Activated T-helper 1 cell treated with anti-CD3 and anti-CD28 coated beads, Interleukin-12 subunit alpha, Interleukin-12 subunit beta, Interleukin-2, Interleukin-4 antibody, amounts not matched to agents 30 ng/mL and 10 ng/mL and 1 ng/mL, durations not matched to agents 14 hours and 24 hours and 36 hours (primary cell): ENCODE data around the gene PCDH12. TPM values are rescaled to one million over a fixed set of nuclear protein-coding genes. Genes with fewer than 3 reads are reported as not detected.

Source experiments
- DNase-seq: peaks from one replicate; pipeline ENCODE4 v3.0.0; 2021; ENCODE audit warnings: low spot score
- H3K27ac Mint-ChIP-seq: one replicate; pipeline ENCODE4 v1.8.0; 2021; ENCODE audit warnings: mild to moderate bottlenecking, mixed read lengths
- H3K27me3 Mint-ChIP-seq: one replicate; pipeline ENCODE4 v1.8.0; 2022; ENCODE audit warnings: mild to moderate bottlenecking, moderate library complexity, mixed read lengths; ENCODE audit not compliant: insufficient read depth
- H3K36me3 Mint-ChIP-seq: one replicate; pipeline ENCODE4 v1.8.0; 2021; ENCODE audit warnings: low read depth, mixed read lengths
- H3K4me1 Mint-ChIP-seq: one replicate; pipeline ENCODE4 v1.8.0; 2021; ENCODE audit warnings: low read depth, mixed read lengths
- H3K4me3 Mint-ChIP-seq: one replicate; pipeline ENCODE4 v1.8.0; 2021; ENCODE audit warnings: mild to moderate bottlenecking, moderate library complexity, mixed read lengths
- H3K9me3 Mint-ChIP-seq: one replicate; pipeline ENCODE4 v1.8.0; 2021; ENCODE audit warnings: mixed read lengths
- intact Hi-C: fragments of 100-400 bp; cut with micrococcal nuclease; formaldehyde crosslinking; loops from one replicate; pipeline ENCODE4 v1.15.1; 2024
- total RNA-seq: library from RNA; stranded (reverse); gene quantifications from 2 replicates; pipeline ENCODE4 v1.2.3, GENCODE V29; 2022

Gene PCDH12
- total RNA-seq, 1 donor from 2014 or later = 2.2 TPM

DNA sequence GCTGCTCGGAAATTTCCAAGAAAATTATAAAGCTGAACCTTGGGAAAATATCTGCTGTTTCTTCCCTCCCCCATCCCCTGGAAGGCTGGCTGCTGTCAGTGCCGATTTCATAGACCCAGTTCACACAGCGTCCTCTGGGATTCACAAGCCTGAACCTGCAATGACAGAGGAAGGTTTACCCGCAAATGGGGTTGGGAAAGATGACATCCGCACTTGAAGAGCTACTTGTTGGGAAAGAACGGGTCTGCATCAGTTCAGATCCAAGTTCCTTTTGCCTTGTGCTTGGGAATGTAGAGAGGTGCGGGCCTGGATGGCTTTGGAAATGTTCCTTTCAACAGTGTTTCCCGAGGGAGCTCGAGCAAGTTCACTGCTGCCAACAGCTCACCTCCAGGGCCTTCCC lies 13.9 kb downstream of the PCDH12 start:
- H3K27ac Mint-ChIP-seq = no peak overlapping the region

DNA sequence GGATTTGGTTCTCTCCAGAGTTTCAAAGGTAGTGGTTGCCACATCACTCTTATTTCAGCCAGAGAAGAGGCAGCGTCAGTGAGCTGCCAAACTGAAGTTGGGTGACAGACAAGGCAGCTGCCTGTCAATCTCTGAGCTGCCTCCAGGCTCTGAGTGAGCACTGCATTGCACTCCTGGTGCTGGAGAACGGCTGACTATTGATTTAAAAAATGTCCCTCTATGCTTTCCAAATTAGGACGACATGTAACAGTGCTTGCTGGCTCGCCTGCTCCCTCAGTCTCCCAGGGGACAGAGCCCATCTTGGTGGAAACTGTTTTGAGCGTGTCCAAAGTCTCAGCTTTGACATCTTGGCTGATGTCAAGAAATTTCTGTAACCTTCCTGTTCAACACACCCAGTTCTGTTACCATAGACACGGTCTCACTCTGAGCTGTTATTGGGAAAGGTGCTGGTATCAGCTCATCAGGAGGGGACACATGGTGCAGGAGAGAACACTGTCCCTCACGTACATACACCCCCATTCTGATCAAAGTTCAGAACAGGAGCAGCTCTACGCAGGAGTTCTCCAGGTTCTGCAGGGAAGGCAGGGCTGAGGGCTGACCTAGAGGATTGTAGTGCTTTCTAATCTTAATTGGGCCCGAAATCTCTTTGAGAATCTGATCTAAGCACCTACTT lies 15.7 kb downstream of the PCDH12 start:
- peaks cover 11% of the 10 kb centered on the region for H3K4me1 Mint-ChIP-seq
- no peaks in the 10 kb centered on the region for H3K27me3 Mint-ChIP-seq
- H3K36me3 Mint-ChIP-seq = peaks cover 15% of the 10 kb centered on the region
- H3K9me3 Mint-ChIP-seq = no peaks in the 10 kb centered on the region
- no peak for DNase-seq
- no peak overlapping the region for H3K27ac Mint-ChIP-seq
- intact Hi-C loops = no loop called here
- H3K4me3 Mint-ChIP-seq = no peak overlapping the region

More for the DNA sequence above, 13.9 kb downstream of the PCDH12 start:
- H3K27me3 Mint-ChIP-seq = peaks cover 2% of the 10 kb centered on the region
- intact Hi-C loops = no loop called here
- H3K36me3 Mint-ChIP-seq = peaks cover 12% of the 10 kb centered on the region
- no peaks in the 10 kb centered on the region for H3K9me3 Mint-ChIP-seq
- H3K4me3 Mint-ChIP-seq = no peak overlapping the region
- DNase-seq = no peak
- peaks cover 11% of the 10 kb centered on the region for H3K4me1 Mint-ChIP-seq

DNA sequence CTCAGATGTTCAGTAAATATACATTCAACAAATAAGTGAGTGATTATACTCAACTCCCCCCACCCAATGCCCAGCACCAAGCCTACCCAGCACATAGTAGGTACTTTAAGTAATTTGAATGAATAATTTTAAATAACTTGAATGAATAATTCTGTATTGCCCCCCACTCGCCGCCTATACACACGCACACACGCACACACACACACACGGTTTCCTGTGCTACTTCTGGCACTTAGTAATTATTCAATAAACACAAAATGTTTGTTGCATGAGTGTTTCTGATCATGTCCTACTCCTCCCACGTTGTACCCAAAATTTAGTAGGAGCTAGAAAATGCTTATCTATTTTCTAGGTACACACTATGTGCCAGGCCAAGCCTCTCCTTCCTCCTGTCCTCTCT lies 16.2 kb downstream of the PCDH12 start:
- Mint-ChIP-seq H3K9me3 (no peaks in the 10 kb centered on the region), H3K27ac (no peak overlapping the region)
- intact Hi-C loops = no loop called here

DNA sequence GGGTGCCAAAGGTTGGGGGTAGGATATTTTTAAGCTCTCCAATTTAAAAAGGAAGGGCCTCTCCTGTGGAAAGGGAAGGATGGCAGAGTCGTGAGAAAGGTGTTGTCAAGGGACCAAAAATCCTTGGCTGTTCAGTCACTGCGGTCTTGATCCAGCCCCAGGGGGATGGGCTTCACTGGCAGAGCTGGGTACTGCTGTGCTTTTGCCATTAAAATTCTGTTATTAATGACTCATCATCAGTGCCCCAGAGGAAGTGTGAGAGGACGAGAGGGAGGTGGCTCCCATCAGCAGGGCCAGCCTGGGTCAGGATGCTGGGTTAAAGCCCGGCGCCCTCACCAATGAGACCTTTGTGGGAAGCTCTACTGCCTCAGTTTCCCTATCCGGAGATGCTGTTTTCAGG lies 16.7 kb downstream of the PCDH12 start:
- Mint-ChIP-seq H3K4me3 (no peak overlapping the region), H3K36me3 (peaks cover 15% of the 10 kb centered on the region), H3K4me1 (peaks cover 11% of the 10 kb centered on the region), H3K27ac (no peak overlapping the region), H3K27me3 (no peaks in the 10 kb centered on the region), H3K9me3 (no peaks in the 10 kb centered on the region)
- DNase-seq = no peak
- intact Hi-C loops = no loop called here

More for the DNA sequence above, 16.2 kb downstream of the PCDH12 start:
- DNase-seq = no peak
- Mint-ChIP-seq H3K27me3 (no peaks in the 10 kb centered on the region), H3K4me3 (no peak overlapping the region), H3K36me3 (peaks cover 15% of the 10 kb centered on the region), H3K4me1 (peaks cover 11% of the 10 kb centered on the region)

DNA sequence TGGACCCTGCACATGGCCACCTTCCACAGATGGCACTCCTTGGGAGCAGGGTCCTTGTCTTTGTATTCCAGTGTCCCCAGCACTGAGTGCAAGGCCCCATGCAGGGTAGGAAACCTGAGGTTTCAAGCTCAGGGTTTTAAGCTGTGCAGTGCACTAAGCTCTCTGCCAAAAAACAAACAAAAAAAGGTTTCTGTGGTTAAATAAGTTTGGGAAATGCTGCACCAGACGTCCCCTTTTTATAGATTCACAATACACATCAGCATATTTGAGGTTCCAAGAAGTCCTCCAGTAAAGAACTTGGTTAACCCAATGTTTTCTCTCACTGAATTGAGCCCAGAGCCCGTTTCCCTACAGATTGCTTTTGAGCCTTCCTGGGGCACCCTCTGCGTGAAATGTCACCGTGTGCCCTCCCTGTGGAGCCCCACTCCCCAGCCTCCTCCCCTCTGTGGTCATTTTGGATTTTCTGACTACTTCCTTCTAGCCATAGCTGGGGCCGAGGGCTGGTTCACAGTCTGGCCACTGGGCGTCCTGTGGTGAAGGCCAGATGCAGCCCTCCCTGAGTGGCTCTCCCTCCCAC lies 17.2 kb downstream of the PCDH12 start:
- intact Hi-C loops = no loop called here
- peaks cover 11% of the 10 kb centered on the region for H3K4me1 Mint-ChIP-seq
- H3K27ac Mint-ChIP-seq = no peak overlapping the region
- H3K9me3 Mint-ChIP-seq = no peaks in the 10 kb centered on the region
- no peaks in the 10 kb centered on the region for H3K27me3 Mint-ChIP-seq
- no peak overlapping the region for H3K4me3 Mint-ChIP-seq
- no peak for DNase-seq
- peaks cover 18% of the 10 kb centered on the region for H3K36me3 Mint-ChIP-seq

DNA sequence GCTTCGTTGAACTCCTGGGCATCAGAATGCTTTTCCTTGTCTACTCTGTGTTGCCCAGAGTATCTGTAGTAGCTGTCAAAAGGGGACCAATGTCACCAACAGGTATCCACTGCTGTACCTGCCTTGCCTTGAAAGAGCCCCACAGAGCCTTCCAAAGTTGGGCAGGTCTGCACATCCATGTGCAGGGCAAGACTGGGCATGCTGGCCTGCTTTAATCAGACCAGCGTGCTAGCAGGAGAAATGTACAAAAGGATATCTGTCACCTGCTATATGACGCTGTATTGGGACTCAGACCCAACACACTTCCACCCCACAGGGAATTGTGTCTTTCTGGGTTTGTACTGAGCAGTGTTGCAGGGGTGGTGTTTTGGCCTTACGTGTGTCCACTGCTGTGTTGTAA lies 22.5 kb downstream of the PCDH12 start:
- Mint-ChIP-seq H3K36me3 (peaks cover 34% of the 10 kb centered on the region), H3K27me3 (no peaks in the 10 kb centered on the region), H3K4me3 (no peak overlapping the region), H3K4me1 (peaks cover 3% of the 10 kb centered on the region), H3K27ac (no peak overlapping the region), H3K9me3 (no peaks in the 10 kb centered on the region)
- no peak for DNase-seq
- intact Hi-C loops = no loop called here

DNA sequence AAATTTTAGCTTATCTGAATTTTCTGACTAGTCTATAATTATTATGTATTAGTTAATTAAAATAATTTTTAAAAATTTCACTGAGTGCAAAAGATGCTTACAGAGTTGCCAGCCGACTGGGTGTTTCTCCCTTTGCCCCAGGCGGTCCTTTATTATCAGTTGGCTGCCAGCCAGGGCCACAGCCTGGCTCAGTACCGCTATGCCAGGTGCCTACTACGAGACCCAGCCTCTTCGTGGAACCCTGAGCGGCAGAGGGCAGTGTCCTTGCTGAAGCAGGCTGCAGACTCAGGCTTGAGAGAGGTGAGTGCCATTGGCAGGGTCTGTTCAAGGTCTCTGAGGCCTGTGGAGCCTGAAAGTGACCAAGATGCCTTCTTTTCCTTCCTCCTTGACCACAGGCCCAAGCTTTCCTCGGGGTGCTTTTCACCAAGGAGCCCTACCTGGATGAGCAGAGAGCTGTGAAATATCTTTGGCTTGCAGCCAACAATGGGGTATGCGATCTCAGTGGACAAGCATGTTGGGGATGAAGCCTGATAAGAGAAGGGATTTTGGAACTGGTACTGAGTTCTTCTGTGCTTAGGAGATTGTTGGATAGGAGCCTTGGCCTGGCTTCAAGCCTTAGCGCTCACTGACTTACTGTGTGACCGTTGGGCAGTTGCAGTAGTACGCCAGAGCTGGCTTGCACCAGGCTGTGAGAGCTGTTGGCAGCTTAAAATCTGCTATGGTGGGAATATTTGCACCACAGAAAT lies 23.7 kb downstream of the PCDH12 start:
- H3K4me1 Mint-ChIP-seq = no peaks in the 10 kb centered on the region

DNA sequence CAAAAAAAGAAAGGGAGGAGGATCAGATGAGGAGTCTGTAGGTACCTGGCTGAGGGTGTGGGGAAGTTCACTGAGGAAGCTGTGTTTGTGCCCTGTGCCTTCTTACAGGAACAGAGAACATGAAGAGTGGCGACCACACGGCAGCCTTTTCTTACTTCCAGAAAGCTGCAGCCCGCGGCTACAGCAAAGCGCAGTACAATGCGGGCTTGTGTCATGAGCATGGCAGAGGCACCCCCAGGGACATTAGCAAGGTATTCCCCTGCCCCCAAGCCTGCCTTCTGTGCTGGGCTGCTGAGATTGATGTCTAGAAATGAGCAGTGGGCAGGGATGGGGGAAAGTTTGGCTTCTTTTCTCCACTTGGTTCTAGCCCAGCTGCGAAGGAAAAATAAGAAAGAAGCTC lies 24.9 kb downstream of the PCDH12 start:
- no peaks in the 10 kb centered on the region for H3K9me3 Mint-ChIP-seq
- H3K4me3 Mint-ChIP-seq = no peak overlapping the region
- no peak for DNase-seq
- H3K4me1 Mint-ChIP-seq = peaks cover under 1% of the 10 kb centered on the region
- H3K36me3 Mint-ChIP-seq = peaks cover 43% of the 10 kb centered on the region
- no peak overlapping the region for H3K27ac Mint-ChIP-seq
- intact Hi-C loops = no loop called here
- H3K27me3 Mint-ChIP-seq = no peaks in the 10 kb centered on the region

More for the DNA sequence above, 23.7 kb downstream of the PCDH12 start:
- no peak overlapping the region for H3K4me3 Mint-ChIP-seq
- H3K27ac Mint-ChIP-seq = no peak overlapping the region
- peaks cover 38% of the 10 kb centered on the region for H3K36me3 Mint-ChIP-seq
- no peaks in the 10 kb centered on the region for H3K27me3 Mint-ChIP-seq
- intact Hi-C loops = no loop called here
- no peak for DNase-seq
- no peaks in the 10 kb centered on the region for H3K9me3 Mint-ChIP-seq

DNA sequence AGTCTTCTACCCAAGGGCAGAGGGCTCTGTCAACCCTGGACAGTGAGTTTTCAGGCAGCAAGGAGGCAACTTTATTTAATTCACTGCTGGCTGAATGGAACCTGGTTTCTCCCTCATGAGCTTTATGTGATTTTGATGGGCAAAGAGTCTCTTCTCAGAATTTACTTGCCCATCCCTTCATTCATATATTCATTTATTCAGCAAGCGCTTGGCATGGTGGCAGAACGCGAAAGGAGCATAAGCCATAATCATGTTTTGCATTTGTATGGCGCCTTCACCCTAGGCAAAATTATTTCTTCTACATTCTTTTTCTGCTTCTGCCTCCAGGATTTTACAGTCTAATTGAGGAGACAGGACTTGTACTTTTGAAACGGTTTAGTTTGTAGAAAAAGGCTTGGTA lies 26.3 kb downstream of the PCDH12 start:
- intact Hi-C loops = no loop called here
- Mint-ChIP-seq H3K4me3 (no peak overlapping the region), H3K36me3 (peaks cover 56% of the 10 kb centered on the region), H3K27ac (no peak overlapping the region), H3K27me3 (no peaks in the 10 kb centered on the region), H3K4me1 (peaks cover 15% of the 10 kb centered on the region), H3K9me3 (no peaks in the 10 kb centered on the region)
- no peak for DNase-seq

DNA sequence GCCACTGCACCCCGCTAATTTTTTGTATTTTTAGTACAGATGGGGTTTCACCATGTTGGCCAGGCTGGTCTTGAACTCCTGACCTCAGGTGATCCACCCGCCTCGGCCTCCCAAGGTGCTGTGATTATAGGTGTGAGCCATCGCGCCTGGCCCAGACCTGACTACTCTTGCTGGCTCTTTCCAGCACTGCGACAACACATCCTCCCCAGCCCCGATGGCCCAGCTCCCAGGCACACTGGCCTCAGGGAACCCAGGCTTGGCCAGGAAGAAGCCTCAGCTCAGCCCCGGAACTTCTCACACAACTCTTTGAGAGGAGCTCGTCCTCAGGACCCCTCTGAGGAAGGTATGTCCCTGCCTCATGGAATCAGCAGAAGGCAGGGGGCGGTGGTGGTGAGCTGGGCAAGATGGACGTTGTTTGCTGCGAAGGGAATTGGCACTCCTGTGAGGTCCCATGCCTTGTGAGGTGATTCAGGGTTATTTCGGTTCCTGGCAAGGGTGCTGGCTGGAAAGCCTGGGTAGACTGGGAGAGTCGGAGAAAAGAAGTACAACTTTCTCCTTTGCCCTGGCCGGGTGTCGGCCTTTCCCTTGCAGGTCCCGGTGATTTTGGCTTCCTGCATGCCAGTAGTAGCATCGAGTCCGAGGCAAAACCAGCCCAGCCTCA lies 28.5 kb downstream of the PCDH12 start:
- DNase-seq = no peak
- no peak overlapping the region for H3K27ac Mint-ChIP-seq
- H3K4me1 Mint-ChIP-seq = peaks cover 24% of the 10 kb centered on the region
- H3K4me3 Mint-ChIP-seq = no peak overlapping the region
- no peaks in the 10 kb centered on the region for H3K27me3 Mint-ChIP-seq
- intact Hi-C loops = no loop called here
- H3K9me3 Mint-ChIP-seq = no peaks in the 10 kb centered on the region
- peaks cover 51% of the 10 kb centered on the region for H3K36me3 Mint-ChIP-seq

DNA sequence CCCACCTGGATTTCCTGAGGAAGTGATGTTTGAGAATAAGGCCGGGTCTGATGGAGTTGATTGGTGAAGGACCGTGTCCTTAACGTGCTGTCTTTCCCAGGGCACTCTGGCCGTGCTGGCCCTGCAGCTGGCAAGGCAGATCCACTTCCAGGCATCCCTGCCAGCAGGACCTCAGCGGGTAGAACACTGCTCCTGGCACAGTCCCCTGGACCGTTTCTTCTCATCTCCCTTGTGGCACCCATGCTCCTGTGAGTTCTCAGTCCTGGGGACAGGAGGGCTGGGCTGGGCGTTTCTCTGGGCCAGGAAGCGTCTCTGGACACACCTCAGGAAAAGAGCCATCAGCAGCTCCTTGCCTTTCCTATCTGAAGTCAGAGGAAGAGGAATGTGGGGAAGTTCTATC lies 30.0 kb downstream of the PCDH12 start:
- H3K27ac Mint-ChIP-seq = no peak overlapping the region
- DNase-seq = no peak
- H3K9me3 Mint-ChIP-seq = no peaks in the 10 kb centered on the region
- H3K27me3 Mint-ChIP-seq = no peaks in the 10 kb centered on the region
- H3K4me1 Mint-ChIP-seq = peaks cover 32% of the 10 kb centered on the region
- H3K4me3 Mint-ChIP-seq = no peak overlapping the region
- intact Hi-C loops = no loop called here
- peaks cover 48% of the 10 kb centered on the region for H3K36me3 Mint-ChIP-seq

DNA sequence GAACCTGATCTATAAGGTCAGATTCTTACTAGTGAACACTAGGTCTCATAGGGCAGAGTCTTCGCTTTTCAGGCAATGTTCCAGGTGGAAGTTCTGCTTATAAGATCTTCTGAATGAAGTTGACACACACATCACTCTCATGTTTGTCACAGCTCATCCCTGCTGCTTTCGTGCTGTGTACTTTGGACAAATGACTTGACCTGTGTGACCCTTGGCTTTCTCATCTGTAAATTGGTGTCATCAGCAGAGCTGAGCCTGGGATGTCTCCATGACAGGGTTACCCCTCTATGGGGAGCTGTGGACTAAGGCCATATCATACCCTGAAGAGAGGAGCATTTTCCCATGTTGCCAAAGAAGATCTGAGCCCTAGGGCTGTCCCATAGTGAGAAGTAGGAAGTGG lies 31.6 kb downstream of the PCDH12 start:
- Mint-ChIP-seq H3K4me1 (peaks cover 32% of the 10 kb centered on the region), H3K4me3 (peak overlapping the region; percentile 17), H3K27me3 (no peaks in the 10 kb centered on the region), H3K27ac (no peak overlapping the region), H3K36me3 (peaks cover 43% of the 10 kb centered on the region), H3K9me3 (no peaks in the 10 kb centered on the region)
- DNase-seq = no peak
- intact Hi-C loops = no loop called here
